Adipose tissue (tissue), 3 donors: ENCODE data around the gene ZNF320. TPM values are rescaled to one million over a fixed set of nuclear protein-coding genes. Genes with fewer than 3 reads are reported as not detected.
"Not testable (repeated sequence)": the region's sequence is repeated elsewhere in the genome, so short reads cannot be mapped to it uniquely, and the experiment has no call there.

Experiments
- H3K27ac ChIP-seq: one replicate; pipeline ENCODE4 v1.5.1; 2013; ENCODE audit warnings: low read depth, low read length
- WGBS, 3 donors: extraction: QIAGEN DNeasy Blood & Tissue Kit; methylation state at CpG; one replicate each; pipeline ENCODE4 v1.1.7; 2013; 5-methylcytosine and 5-hydroxymethylcytosine counted together
- polyA plus RNA-seq, 3 donors: library from polyadenylated mRNA; stranded (reverse); fragments of 200-250 nt; gene quantifications; one replicate each; pipeline ENCODE4 v1.2.3, GENCODE V29; 2013
- donor health status: healthy with polysubstance abuse.
- donor health status: Bipolar disorder and iron deficiency.
- donor health status: healthy.

ZNF320 gene
- 1 to 10 TPM; 3.7 to 4.8 (median 4.4) TPM for polyA plus RNA-seq

GRCh38 chr19:52897138-52897935 is at the start of gene ZNF320:
Gene ZNF320 (minus strand): TSS chr19:52897635. CDS start chr19:52890255, 7,380 bp downstream.
- H3K27ac ChIP-seq, result no peak within 1 kb of the TSS
- 1 to 3% (median 1%) methylated on average over 56 of the region's 56 CpGs for WGBS, 3 donors

- 20 to 49% (median 40%) methylated on average over 35 to 39 of the region's 39 CpGs for WGBS, 3 donors
- H3K27ac ChIP-seq, result no peak overlapping the region
Observed at GRCh38 chr19:52946322-52947310, 49.2 kb upstream of the ZNF320 start.

- 33 to 71% (median 67%) methylated on average over 24 of the region's 24 CpGs for WGBS, 3 donors
- no peak overlapping the region for H3K27ac ChIP-seq
Observed at GRCh38 chr19:52945652-52946321, 48.4 kb upstream of the ZNF320 start.

- not testable (repeated sequence) for H3K27ac ChIP-seq
- 57 to 84% (median 79%) methylated on average over 17 of the region's 17 CpGs for WGBS, 3 donors
Observed at GRCh38 chr19:52944703-52945493, 47.5 kb upstream of the ZNF320 start.

- H3K27ac ChIP-seq, result no peak overlapping the region
- WGBS, 3 donors, result 48 to 86% (median 80%) methylated on average over 17 of the region's 17 CpGs
Observed at GRCh38 chr19:52943884-52944643, 46.6 kb upstream of the ZNF320 start.

- 60 to 65% (median 61%) methylated on average over 29 of the region's 29 CpGs for WGBS, 3 donors
- H3K27ac ChIP-seq, result no peak overlapping the region
Observed at GRCh38 chr19:52943134-52943883, 45.9 kb upstream of the ZNF320 start.

- 0% methylated on average over 33 to 43 of the region's 43 CpGs for WGBS, 3 donors
- no peak overlapping the region for H3K27ac ChIP-seq
Observed at GRCh38 chr19:52942386-52943133, 45.1 kb upstream of the ZNF320 start.

GRCh38 chr19:52941941-52942385 is 44.5 kb upstream of the ZNF320 start:
- no peak overlapping the region for H3K27ac ChIP-seq
- 0 to 1% (median 1%) methylated on average over 26 of the region's 26 CpGs for WGBS, 3 donors

- WGBS, 3 donors, result 36 to 42% (median 41%) methylated on average over 2 of the region's 2 CpGs
- H3K27ac ChIP-seq, result not testable (repeated sequence)
Observed at GRCh38 chr19:52941523-52941922, 44.1 kb upstream of the ZNF320 start.

- H3K27ac ChIP-seq, result not testable (repeated sequence)
- 85 to 88% (median 86%) methylated on average over 5 of the region's 5 CpGs for WGBS, 3 donors
Observed at GRCh38 chr19:52940905-52941304, 43.5 kb upstream of the ZNF320 start.

GRCh38 chr19:52938761-52939160 is 41.3 kb upstream of the ZNF320 start:
- no peak overlapping the region for H3K27ac ChIP-seq
- 27 to 36% (median 30%) methylated on average over 5 of the region's 5 CpGs for WGBS, 3 donors

- no peak overlapping the region for H3K27ac ChIP-seq
- 73 to 93% (median 91%) methylated on average over 7 of the region's 7 CpGs for WGBS, 3 donors
Observed at GRCh38 chr19:52936954-52937325, 39.5 kb upstream of the ZNF320 start.

GRCh38 chr19:52936151-52936953 is 38.9 kb upstream of the ZNF320 start:
- no peak overlapping the region for H3K27ac ChIP-seq

GRCh38 chr19:52935434-52935833 is 38.0 kb upstream of the ZNF320 start:
- 78 to 84% (median 80%) methylated on average over 8 of the region's 8 CpGs for WGBS, 3 donors
- no peak overlapping the region for H3K27ac ChIP-seq

More at GRCh38 chr19:52936151-52936953, 38.9 kb upstream of the ZNF320 start:
- 48 to 61% (median 51%) methylated on average over 12 of the region's 12 CpGs for WGBS, 3 donors

- WGBS, 3 donors, result 91 to 94% (median 92%) methylated on average over 9 of the region's 9 CpGs
- H3K27ac ChIP-seq, result not testable (repeated sequence)
Observed at GRCh38 chr19:52924641-52925040, 27.2 kb upstream of the ZNF320 start.
